SK-N-SH (cell line): ENCODE data around the gene SSNA1. TPM values are rescaled to one million over a fixed set of nuclear protein-coding genes. Genes with fewer than 3 reads are reported as not detected.

Experiments used
- CTCF ChIA-PET: fragments of 300-600, 350-600 bp; formaldehyde crosslinking; extraction: SDS; loops from one replicate; lab custom pipeline; 2021; lab: Yijun Ruan, JAX
- POLR2A ChIA-PET: fragments of 350-600 bp; sonication (Branson Sonifier 250); formaldehyde crosslinking; extraction: SDS; loops from one replicate; lab custom pipeline; 2020; ENCODE audit warnings: antibody characterized with exemption, inconsistent platforms; lab: Yijun Ruan, JAX
- DNase-seq: peaks from one replicate; pipeline ENCODE4 v3.0.0; 2012
- H2AFZ ChIP-seq: fragments of 200-600 bp; sonication (generic); 2 replicates; pipeline ENCODE4 v1.8.1; 2016; ENCODE audit warnings: antibody characterized with exemption, mild to moderate bottlenecking, low read depth
- H3F3A ChIP-seq: fragments of 200-600 bp; sonication (generic); replicated peaks from 2 replicates; pipeline ENCODE3; 2016; ENCODE audit warnings: antibody characterized with exemption, mild to moderate bottlenecking; ENCODE audit not compliant: insufficient read depth
- H3K27ac ChIP-seq, 2 experiments: fragments of 200-500 bp in 1 of 2; fragments of 200-600 bp in 1 of 2; sonication (Bioruptor generic) in 1 of 2; sonication (generic), shearing (Covaris generic) in 1 of 2; 2 replicates each; pipeline versions ENCODE4 v1.5.1 to v1.6.1; 2014 to 2016; ENCODE audit warnings: low read depth in 2 of 2, inconsistent platforms in 1 of 2, low read length in 1 of 2, mild to moderate bottlenecking in 1 of 2, mixed read lengths in 1 of 2
- H3K27me3 ChIP-seq: fragments of 200-600 bp; sonication (generic), shearing (Covaris generic); 2 replicates; pipeline ENCODE4 v1.6.1; 2016; ENCODE audit warnings: mixed run types; ENCODE audit not compliant: insufficient read depth
- H3K36me3 ChIP-seq, 2 experiments: fragments of 200-500 bp in 1 of 2; fragments of 200-600 bp in 1 of 2; sonication (Bioruptor generic) in 1 of 2; sonication (generic) in 1 of 2; replicated peaks in 1 of 2; 2 replicates each; pipeline versions ENCODE3 to v1.5.1; 2014 to 2016; ENCODE audit warnings: low read length in 1 of 2, mild to moderate bottlenecking in 1 of 2; ENCODE audit not compliant: insufficient read depth in 2 of 2, control insufficient read depth in 1 of 2
- H3K4me1 ChIP-seq, 2 experiments: fragments of 200-500 bp in 1 of 2; fragments of 200-600 bp in 1 of 2; sonication (Bioruptor generic) in 1 of 2; sonication (generic), shearing (Covaris generic) in 1 of 2; 2 replicates each; pipeline versions ENCODE4 v1.5.1 to v1.6.1; 2014 to 2016; ENCODE audit warnings: low read depth in 1 of 2, low read length in 1 of 2, mixed run types in 1 of 2; ENCODE audit not compliant: insufficient read depth in 2 of 2, control insufficient read depth in 1 of 2
- H3K4me2 ChIP-seq: fragments of 200-600 bp; sonication (generic), shearing (Covaris generic); 2 replicates; pipeline ENCODE4 v1.6.1; 2017; ENCODE audit warnings: mixed run types
- H3K4me3 ChIP-seq, 2 experiments: fragments of 200-500 bp in 1 of 2; fragments of 200-600 bp in 1 of 2; sonication (Bioruptor generic) in 1 of 2; sonication (generic), shearing (Covaris generic) in 1 of 2; 2 replicates each; pipeline versions ENCODE4 v1.5.1 to v1.8.1; 2014 to 2016; ENCODE audit warnings: low read depth in 2 of 2, inconsistent platforms in 1 of 2, low read length in 1 of 2, mild to moderate bottlenecking in 1 of 2, mixed read lengths in 1 of 2, moderate library complexity in 1 of 2
- H3K79me2 ChIP-seq: fragments of 200-600 bp; sonication (generic); 2 replicates; pipeline ENCODE4 v1.8.1; 2017; ENCODE audit warnings: mild to moderate bottlenecking; ENCODE audit not compliant: insufficient read depth
- H3K9ac ChIP-seq: fragments of 200-600 bp; sonication (generic); 2 replicates; pipeline ENCODE4 v1.6.1; 2017; ENCODE audit warnings: mixed run types
- H3K9me2 ChIP-seq: fragments of 200-600 bp; sonication (generic); 2 replicates; pipeline ENCODE4 v1.6.1; 2017; ENCODE audit warnings: mixed run types
- H3K9me3 ChIP-seq: fragments of 200-600 bp; sonication (generic); 2 replicates; pipeline ENCODE4 v1.6.1; 2017; ENCODE audit warnings: mixed run types, mild to moderate bottlenecking, moderate library complexity
- H4K20me1 ChIP-seq: fragments of 200-600 bp; sonication (generic); 2 replicates; pipeline ENCODE4 v1.6.1; 2017; ENCODE audit warnings: mild to moderate bottlenecking, mixed run types; ENCODE audit not compliant: insufficient read depth
- CHD2 ChIP-seq: fragments of 150-350 bp; IDR thresholded peaks from 2 replicates; pipeline ENCODE4 v1.6.1; 2018; ENCODE audit warnings: low read length; ENCODE audit not compliant: partially characterized antibody
- ELF1 ChIP-seq: IDR thresholded peaks from 2 replicates; pipeline ENCODE4 v1.4.0; 2012
- EP300 ChIP-seq, 2 experiments: IDR thresholded peaks; 2 replicates each; pipeline versions ENCODE4 v1.4.0 to v1.6.1; 2012; ENCODE audit warnings: borderline replicate concordance in 1 of 2, low read depth in 1 of 2, low read length in 1 of 2
- FOSL2 ChIP-seq: IDR thresholded peaks from 2 replicates; pipeline ENCODE4 v1.4.0; 2012; ENCODE audit warnings: low read depth, mild to moderate bottlenecking, moderate library complexity, borderline replicate concordance
- FOXJ3 ChIP-seq: sonication (generic); formaldehyde crosslinking; IDR thresholded peaks from 2 replicates; pipeline ENCODE4 v1.5.1; 2020; ENCODE audit warnings: mild to moderate bottlenecking, missing genetic modification reagents
- FOXM1 ChIP-seq: IDR thresholded peaks from 2 replicates; pipeline ENCODE4 v1.4.0; 2012; ENCODE audit warnings: low read depth, mild to moderate bottlenecking
- GABPA ChIP-seq: IDR thresholded peaks from 2 replicates; pipeline ENCODE4 v1.4.0; 2012; ENCODE audit warnings: low read depth, mild to moderate bottlenecking
- IRF3 ChIP-seq: fragments of 150-350 bp; IDR thresholded peaks from 2 replicates; pipeline ENCODE4 v1.6.1; 2016; ENCODE audit warnings: mild to moderate bottlenecking, low read depth, low read length
- JUND ChIP-seq: IDR thresholded peaks from 2 replicates; pipeline ENCODE4 v1.4.0; 2012
- MXI1 ChIP-seq: IDR thresholded peaks from 2 replicates; pipeline ENCODE4 v1.6.1; 2012; ENCODE audit warnings: mild to moderate bottlenecking, low read depth, low read length, improper control_type of control experiment
- NRF1 ChIP-seq: IDR thresholded peaks from 2 replicates; pipeline ENCODE4 v1.6.1; 2012; ENCODE audit warnings: low read depth, mild to moderate bottlenecking, low read length
- POLR2AphosphoS5 ChIP-seq: IDR thresholded peaks from 2 replicates; pipeline ENCODE4 v1.6.1; 2012; ENCODE audit warnings: low read depth, low read length
- RAD21 ChIP-seq: IDR thresholded peaks from 2 replicates; pipeline ENCODE4 v1.6.1; 2012; ENCODE audit warnings: mild to moderate bottlenecking, low read length
- REST ChIP-seq: IDR thresholded peaks from 2 replicates; pipeline ENCODE4 v1.6.1; 2012; ENCODE audit warnings: mild to moderate bottlenecking, low read depth, low read length, moderate library complexity
- RFX5 ChIP-seq: IDR thresholded peaks from 2 replicates; pipeline ENCODE4 v1.6.1; 2012; ENCODE audit warnings: mild to moderate bottlenecking, improper control_type of control experiment, low read length
- RXRA ChIP-seq: IDR thresholded peaks from 2 replicates; pipeline ENCODE4 v1.4.0; 2012; ENCODE audit warnings: low read depth, mild to moderate bottlenecking, borderline replicate concordance
- SIN3A ChIP-seq: IDR thresholded peaks from 2 replicates; pipeline ENCODE4 v1.6.1; 2012; ENCODE audit warnings: low read depth, mild to moderate bottlenecking, low read length, moderate library complexity, borderline replicate concordance
- SMC3 ChIP-seq: IDR thresholded peaks from 2 replicates; pipeline ENCODE4 v1.6.1; 2012; ENCODE audit warnings: low read depth, low read length, improper control_type of control experiment
- TAF1 ChIP-seq: IDR thresholded peaks from 2 replicates; pipeline ENCODE4 v1.6.1; 2012; ENCODE audit warnings: low read depth, mild to moderate bottlenecking, low read length, moderate library complexity, borderline replicate concordance
- TCF12 ChIP-seq: IDR thresholded peaks from 2 replicates; pipeline ENCODE4 v1.4.0; 2012
- USF2 ChIP-seq: fragments of 150-350 bp; IDR thresholded peaks from 2 replicates; pipeline ENCODE4 v1.6.1; 2017; ENCODE audit warnings: antibody characterized with exemption, low read length, low read depth, borderline replicate concordance
- ZBTB33 ChIP-seq: IDR thresholded peaks from 2 replicates; pipeline ENCODE4 v1.4.0; 2012; ENCODE audit warnings: low read depth, borderline replicate concordance
- WGBS: methylation state at CpG from one replicate; pipeline ENCODE4 v1.1.6; 2017; ENCODE audit warnings: low lambda C conversion rate; 5-methylcytosine and 5-hydroxymethylcytosine counted together
- polyA plus RNA-seq, 3 experiments: library from polyadenylated mRNA; depleted of rRNA; stranded (reverse); fragments of >200 nt; gene quantifications; 2 replicates each; pipeline ENCODE4 v1.2.3, GENCODE V29; 2012

Gene SSNA1
- polyA plus RNA-seq, 1 of the 3 experiments (the other 2 are of a cell fraction) = 124 TPM

- ChIA-PET CTCF (interaction anchor here (0.6 to 7.7 kb wide), 10 partner anchors 14 to 177 kb away, joined by 3 to 95 read pairs (median 5); partner anchors contain the start of genes ANAPC2, NELFB, NPDC1 and SSNA1), POLR2A (interaction anchor here (0.8 to 3.4 kb wide), 9 partner anchors 17 to 136 kb away, joined by 3 to 18 read pairs (median 4); partner anchors contain the start of genes ANAPC2, MAN1B1, NDOR1 and SSNA1)
- peaks cover 5 to 41% of the 10 kb centered on the region in 2 experiments; a peak in 1 of 4 replicates for H3K4me1 ChIP-seq
- DNase-seq = peak; percentile 99
- H3K9me2 ChIP-seq = no peaks in the 10 kb centered on the region
- peak overlapping the region; percentile 75 to 86 for H3K27ac ChIP-seq
- peak overlapping the region; percentile 91 for H2AFZ ChIP-seq
- H3K36me3 ChIP-seq = no peaks in the 10 kb centered on the region
- H4K20me1 ChIP-seq = no peaks in the 10 kb centered on the region
- H3F3A ChIP-seq = peaks cover 16% of the 10 kb centered on the region
- H3K79me2 ChIP-seq = no peaks in the 10 kb centered on the region
- WGBS = 2% methylated on average over 20 of the region's 63 CpGs
- H3K4me2 ChIP-seq = peak overlapping the region; percentile 99
- peak overlapping the region; percentile 69 to 92 for H3K4me3 ChIP-seq
- peak overlapping the region; percentile 82 for H3K9ac ChIP-seq
- H3K9me3 ChIP-seq = no peaks in the 10 kb centered on the region
- no peaks in the 10 kb centered on the region for H3K27me3 ChIP-seq
- TF ChIP-seq IRF3 = no peak
- TF ChIP-seq EP300 (IDR thresholded peaks at IDR 0.05; ENCODE audit: borderline replicate concordance in 1 of 2, low read depth in 1 of 2, low read length in 1 of 2) = no peak
- TF ChIP-seq NRF1 = peak; percentile 81
- no peak for TF ChIP-seq RAD21
- peak; percentile 65 for TF ChIP-seq POLR2AphosphoS5
- no peak for TF ChIP-seq REST
- peak; percentile 62; the same call in 1 of the 2 replicates for TF ChIP-seq TAF1
- no peak for TF ChIP-seq FOSL2
- TF ChIP-seq FOXJ3 = no peak
- TF ChIP-seq USF2 = no peak
- TF ChIP-seq GABPA = peak; percentile 90
- TF ChIP-seq FOXM1 = no peak
- no peak for TF ChIP-seq RXRA
- TF ChIP-seq ELF1 = peak; percentile 73
- no peak for TF ChIP-seq SMC3
- no peak; the same call in 1 of the 2 replicates for TF ChIP-seq RFX5
- peak; percentile 79 for TF ChIP-seq CHD2
- TF ChIP-seq SIN3A = 0 out of 2 replicates have a peak, but pooled peaks have one; percentile 34
- TF ChIP-seq MXI1 = no peak; the same call in 1 of the 2 replicates
- TF ChIP-seq JUND = peak; percentile 35; the same call in 1 of the 2 replicates
- no peak for TF ChIP-seq TCF12
- TF ChIP-seq ZBTB33 = no peak
Observed at GRCh38 chr9:137223078-137223970, 34.8 kb downstream of the SSNA1 start.
